Measurements from ENCODE around the gene NDUFV3. TPM values are rescaled to one million over a fixed set of nuclear protein-coding genes. Genes with fewer than 3 reads are reported as not detected.
"Not testable (repeated sequence)": the region's sequence is repeated elsewhere in the genome, so short reads cannot be mapped to it uniquely, and the experiment has no call there.

NDUFV3 gene
- polyA plus RNA-seq, 1 donor from 2014 or later, result 22.7 TPM

DNA sequence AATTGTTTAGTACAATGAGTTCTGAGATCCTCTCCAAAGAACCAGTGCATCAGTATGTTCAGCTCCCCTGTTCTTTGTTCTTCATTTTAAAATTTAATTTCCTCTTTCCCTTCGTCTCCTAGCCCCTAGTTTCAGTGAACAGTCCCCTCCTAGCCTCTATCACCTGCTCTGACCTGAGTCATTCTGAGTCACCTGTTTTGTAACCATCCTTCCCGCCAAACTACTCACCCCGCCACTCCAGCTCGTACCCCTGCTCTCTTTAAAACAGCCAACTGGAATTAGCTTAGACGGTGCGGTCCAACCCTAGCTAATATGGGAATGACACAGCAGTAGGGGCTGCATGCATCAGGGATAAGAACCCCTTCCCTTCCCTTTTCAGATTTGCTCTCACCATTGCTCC is 49.1 kb downstream of the NDUFV3 start:
- Histone ChIP-seq H3K36me3 (ENCODE audit: insufficient read depth, low read length) (no peaks in the 10 kb centered on the region), H3K4me3 (ENCODE audit: low read length) (no peak overlapping the region), H3K79me2 (replicated peaks; ENCODE audit: insufficient read depth, low read length) (no peaks in the 10 kb centered on the region), H3K27ac (ENCODE audit: low read length) (no peak overlapping the region), H3K9me3 (ENCODE audit: low read length) (no peaks in the 10 kb centered on the region), H3K27me3 (ENCODE audit: insufficient read depth, low read depth, low read length) (no peaks in the 10 kb centered on the region), H2AFZ (ENCODE audit: low read depth, low read length) (no peak overlapping the region), H4K20me1 (ENCODE audit: insufficient read depth) (no peaks in the 10 kb centered on the region), H3K9me2 (ENCODE audit: insufficient read depth, low read length) (no peaks in the 10 kb centered on the region), H3K9ac (ENCODE audit: low read length) (no peak overlapping the region), H3K4me2 (ENCODE audit: low read length) (no peak overlapping the region), H3F3A (ENCODE audit: insufficient read depth, low read length, poor library complexity, severe bottlenecking) (no peaks in the 10 kb centered on the region)
- TF ChIP-seq RAD21 (conservative IDR thresholded peaks at IDR 0.05) (no peak), EP300 (conservative IDR thresholded peaks at IDR 0.05; ENCODE audit: poor library complexity, severe bottlenecking) (no peak), MXI1 (conservative IDR thresholded peaks at IDR 0.05; ENCODE audit: poor library complexity, severe bottlenecking) (no peak), SMC3 (conservative IDR thresholded peaks at IDR 0.05; ENCODE audit: poor library complexity) (no peak), POLR2AphosphoS5 (IDR thresholded peaks at IDR 0.05) (no peak), EZH2 (IDR thresholded peaks at IDR 0.05; ENCODE audit: borderline replicate concordance, insufficient read depth, low read length, poor library complexity, severe bottlenecking) (no peak), TAF1 (IDR thresholded peaks at IDR 0.05; ENCODE audit: low read depth) (no peak)
- TF ChIP-seq, protein P1, sequence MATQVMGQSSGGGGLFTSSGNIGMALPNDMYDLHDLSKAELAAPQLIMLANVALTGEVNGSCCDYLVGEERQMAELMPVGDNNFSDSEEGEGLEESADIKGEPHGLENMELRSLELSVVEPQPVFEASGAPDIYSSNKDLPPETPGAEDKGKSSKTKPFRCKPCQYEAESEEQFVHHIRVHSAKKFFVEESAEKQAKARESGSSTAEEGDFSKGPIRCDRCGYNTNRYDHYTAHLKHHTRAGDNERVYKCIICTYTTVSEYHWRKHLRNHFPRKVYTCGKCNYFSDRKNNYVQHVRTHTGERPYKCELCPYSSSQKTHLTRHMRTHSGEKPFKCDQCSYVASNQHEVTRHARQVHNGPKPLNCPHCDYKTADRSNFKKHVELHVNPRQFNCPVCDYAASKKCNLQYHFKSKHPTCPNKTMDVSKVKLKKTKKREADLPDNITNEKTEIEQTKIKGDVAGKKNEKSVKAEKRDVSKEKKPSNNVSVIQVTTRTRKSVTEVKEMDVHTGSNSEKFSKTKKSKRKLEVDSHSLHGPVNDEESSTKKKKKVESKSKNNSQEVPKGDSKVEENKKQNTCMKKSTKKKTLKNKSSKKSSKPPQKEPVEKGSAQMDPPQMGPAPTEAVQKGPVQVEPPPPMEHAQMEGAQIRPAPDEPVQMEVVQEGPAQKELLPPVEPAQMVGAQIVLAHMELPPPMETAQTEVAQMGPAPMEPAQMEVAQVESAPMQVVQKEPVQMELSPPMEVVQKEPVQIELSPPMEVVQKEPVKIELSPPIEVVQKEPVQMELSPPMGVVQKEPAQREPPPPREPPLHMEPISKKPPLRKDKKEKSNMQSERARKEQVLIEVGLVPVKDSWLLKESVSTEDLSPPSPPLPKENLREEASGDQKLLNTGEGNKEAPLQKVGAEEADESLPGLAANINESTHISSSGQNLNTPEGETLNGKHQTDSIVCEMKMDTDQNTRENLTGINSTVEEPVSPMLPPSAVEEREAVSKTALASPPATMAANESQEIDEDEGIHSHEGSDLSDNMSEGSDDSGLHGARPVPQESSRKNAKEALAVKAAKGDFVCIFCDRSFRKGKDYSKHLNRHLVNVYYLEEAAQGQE (IDR thresholded peaks at IDR 0.05; ENCODE audit: borderline replicate concordance), result no peak
- TF ChIP-seq, protein P2, sequence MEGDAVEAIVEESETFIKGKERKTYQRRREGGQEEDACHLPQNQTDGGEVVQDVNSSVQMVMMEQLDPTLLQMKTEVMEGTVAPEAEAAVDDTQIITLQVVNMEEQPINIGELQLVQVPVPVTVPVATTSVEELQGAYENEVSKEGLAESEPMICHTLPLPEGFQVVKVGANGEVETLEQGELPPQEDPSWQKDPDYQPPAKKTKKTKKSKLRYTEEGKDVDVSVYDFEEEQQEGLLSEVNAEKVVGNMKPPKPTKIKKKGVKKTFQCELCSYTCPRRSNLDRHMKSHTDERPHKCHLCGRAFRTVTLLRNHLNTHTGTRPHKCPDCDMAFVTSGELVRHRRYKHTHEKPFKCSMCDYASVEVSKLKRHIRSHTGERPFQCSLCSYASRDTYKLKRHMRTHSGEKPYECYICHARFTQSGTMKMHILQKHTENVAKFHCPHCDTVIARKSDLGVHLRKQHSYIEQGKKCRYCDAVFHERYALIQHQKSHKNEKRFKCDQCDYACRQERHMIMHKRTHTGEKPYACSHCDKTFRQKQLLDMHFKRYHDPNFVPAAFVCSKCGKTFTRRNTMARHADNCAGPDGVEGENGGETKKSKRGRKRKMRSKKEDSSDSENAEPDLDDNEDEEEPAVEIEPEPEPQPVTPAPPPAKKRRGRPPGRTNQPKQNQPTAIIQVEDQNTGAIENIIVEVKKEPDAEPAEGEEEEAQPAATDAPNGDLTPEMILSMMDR (IDR thresholded peaks at IDR 0.05; ENCODE audit: poor library complexity, severe bottlenecking), result no peak

DNA sequence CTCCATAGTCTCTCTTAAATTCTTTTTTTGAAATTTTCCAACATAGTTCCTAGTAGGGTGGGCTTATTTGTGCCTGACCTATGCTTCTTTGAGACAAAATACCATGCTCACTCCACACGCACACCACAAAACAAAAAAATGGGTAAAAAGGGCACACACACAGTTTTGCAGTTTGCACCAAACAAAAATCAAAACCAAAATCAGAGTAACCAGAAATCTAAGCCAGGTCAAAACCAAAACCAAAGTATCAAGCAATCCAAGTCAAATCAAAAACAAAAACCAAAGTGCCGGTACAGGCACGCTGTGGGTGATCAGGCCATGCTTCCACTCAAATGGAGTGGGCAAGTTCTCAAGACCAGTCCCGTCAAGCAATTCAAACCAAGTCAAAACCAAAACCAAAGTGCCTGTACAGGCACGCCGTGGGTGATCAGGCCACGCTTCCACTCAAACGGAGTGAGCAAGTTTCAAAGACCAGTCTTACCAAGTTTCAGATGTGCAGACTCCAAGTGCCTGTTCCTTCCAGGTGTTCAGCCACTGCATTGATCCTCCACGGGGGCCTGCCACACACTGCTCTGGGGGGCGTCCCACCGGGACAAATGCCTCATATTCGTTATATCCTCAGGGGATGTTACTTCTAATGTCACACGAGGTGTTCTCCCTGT is 56.1 kb downstream of the NDUFV3 start:
- not testable (repeated sequence) for H3K79me2 ChIP-seq (replicated peaks; ENCODE audit: insufficient read depth, low read length); H4K20me1 ChIP-seq (ENCODE audit: insufficient read depth); H3K27me3 ChIP-seq (ENCODE audit: insufficient read depth, low read depth, low read length); H3K27ac ChIP-seq (ENCODE audit: low read length); H3K4me3 ChIP-seq (ENCODE audit: low read length); H3K9ac ChIP-seq (ENCODE audit: low read length); H3K9me2 ChIP-seq (ENCODE audit: insufficient read depth, low read length); H3F3A ChIP-seq (ENCODE audit: insufficient read depth, low read length, poor library complexity, severe bottlenecking); H3K36me3 ChIP-seq (ENCODE audit: insufficient read depth, low read length); H3K9me3 ChIP-seq (ENCODE audit: low read length); H3K4me2 ChIP-seq (ENCODE audit: low read length); H2AFZ ChIP-seq (ENCODE audit: low read depth, low read length)

DNA sequence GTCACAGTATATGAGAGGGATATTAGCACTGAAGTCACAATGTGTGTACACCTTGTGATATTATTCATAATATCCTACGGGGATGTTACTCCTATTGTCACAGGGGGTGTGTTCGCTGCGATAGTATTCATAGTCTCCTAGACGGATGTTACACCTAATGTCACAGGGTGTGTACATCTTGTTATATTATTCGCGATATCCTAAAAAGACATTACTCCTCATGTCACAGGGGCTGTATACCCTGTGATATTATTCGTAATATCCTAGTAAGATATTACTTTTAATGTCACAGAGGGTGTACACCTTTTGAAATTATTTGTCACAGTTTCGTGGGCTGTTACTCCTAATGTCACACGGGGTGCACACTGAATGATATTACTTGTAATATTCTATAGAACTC is 58.1 kb downstream of the NDUFV3 start:
- H4K20me1 ChIP-seq (ENCODE audit: insufficient read depth), result not testable (repeated sequence)

More for the DNA sequence above, 58.1 kb downstream of the NDUFV3 start:
- H3K9ac ChIP-seq (ENCODE audit: low read length); H3K4me2 ChIP-seq (ENCODE audit: low read length); H3K9me2 ChIP-seq (ENCODE audit: insufficient read depth, low read length); H3K36me3 ChIP-seq (ENCODE audit: insufficient read depth, low read length); H3K27me3 ChIP-seq (ENCODE audit: insufficient read depth, low read depth, low read length); H3F3A ChIP-seq (ENCODE audit: insufficient read depth, low read length, poor library complexity, severe bottlenecking); H3K9me3 ChIP-seq (ENCODE audit: low read length); H2AFZ ChIP-seq (ENCODE audit: low read depth, low read length); H3K4me3 ChIP-seq (ENCODE audit: low read length); H3K79me2 ChIP-seq (replicated peaks; ENCODE audit: insufficient read depth, low read length); H3K27ac ChIP-seq (ENCODE audit: low read length): not testable (repeated sequence)

Measured in neural cell (in vitro differentiated cells).